GM18517 (cell line): ENCODE measurements around the gene ATF1.
A peak's percentile ranks its signal among the peaks of the same experiment; 100 is the strongest.

Source experiments
- ATAC-seq: cut with Tn5 transposase; IDR thresholded peaks from one replicate; pipeline ENCODE4 v1.9.1; 2021; ENCODE audit warnings: mild to moderate bottlenecking, moderate library complexity; ENCODE audit not compliant: unreplicated experiment

ATF1 gene

GRCh38 chr12:50763639-50764285, at the start of gene ATF1:
Gene ATF1, plus strand, starts transcription at chr12:50764101. Its CDS starts 16,045 bp downstream, at chr12:50780146.
- ATAC-seq: peak; percentile 70

- ATAC-seq: no peak
Observed at GRCh38 chr12:50715174-50715573, 48.7 kb upstream of the ATF1 start.

GRCh38 chr12:50718760-50719159, 45.1 kb upstream of the ATF1 start:
- no peak for ATAC-seq

- ATAC-seq: no peak
Observed at GRCh38 chr12:50720085-50720484, 43.8 kb upstream of the ATF1 start.

GRCh38 chr12:50720501-50720900, 43.4 kb upstream of the ATF1 start:
- ATAC-seq: no peak

- ATAC-seq: no peak
Observed at GRCh38 chr12:50723865-50724264, 40.0 kb upstream of the ATF1 start.

- ATAC-seq: no peak
Observed at GRCh38 chr12:50725011-50725942, 38.6 kb upstream of the ATF1 start.

- ATAC-seq: no peak
Observed at GRCh38 chr12:50727466-50727865, 36.4 kb upstream of the ATF1 start.

GRCh38 chr12:50728417-50728816, 35.5 kb upstream of the ATF1 start:
- no peak for ATAC-seq

GRCh38 chr12:50728841-50729240, 35.1 kb upstream of the ATF1 start:
- ATAC-seq: no peak

- no peak for ATAC-seq
Observed at GRCh38 chr12:50732591-50732990, 31.3 kb upstream of the ATF1 start.

GRCh38 chr12:50733706-50734105, 30.2 kb upstream of the ATF1 start:
- no peak for ATAC-seq

GRCh38 chr12:50734409-50735263, 29.3 kb upstream of the ATF1 start:
- ATAC-seq: no peak

- ATAC-seq: no peak
Observed at GRCh38 chr12:50739611-50740010, 24.3 kb upstream of the ATF1 start.

- ATAC-seq: no peak
Observed at GRCh38 chr12:50740307-50740706, 23.6 kb upstream of the ATF1 start.

- no peak for ATAC-seq
Observed at GRCh38 chr12:50742776-50743175, 21.1 kb upstream of the ATF1 start.

GRCh38 chr12:50745861-50746260, 18.0 kb upstream of the ATF1 start:
- no peak for ATAC-seq

- ATAC-seq: no peak
Observed at GRCh38 chr12:50746431-50746830, 17.5 kb upstream of the ATF1 start.

GRCh38 chr12:50747817-50748216, 16.1 kb upstream of the ATF1 start:
- ATAC-seq: no peak

GRCh38 chr12:50749459-50749882, 14.4 kb upstream of the ATF1 start:
- no peak for ATAC-seq

- no peak for ATAC-seq
Observed at GRCh38 chr12:50750366-50750765, 13.5 kb upstream of the ATF1 start.
